Central memory CD4-positive, alpha-beta T cell (primary cell): ENCODE measurements around the gene NADSYN1.
"Not testable (repeated sequence)": the region's sequence is repeated elsewhere in the genome, so short reads cannot be mapped to it uniquely, and the experiment has no call there.

Experiments
- DNase-seq: peaks from one replicate; pipeline ENCODE4 v3.0.0; 2022

The NADSYN1 gene

DNA sequence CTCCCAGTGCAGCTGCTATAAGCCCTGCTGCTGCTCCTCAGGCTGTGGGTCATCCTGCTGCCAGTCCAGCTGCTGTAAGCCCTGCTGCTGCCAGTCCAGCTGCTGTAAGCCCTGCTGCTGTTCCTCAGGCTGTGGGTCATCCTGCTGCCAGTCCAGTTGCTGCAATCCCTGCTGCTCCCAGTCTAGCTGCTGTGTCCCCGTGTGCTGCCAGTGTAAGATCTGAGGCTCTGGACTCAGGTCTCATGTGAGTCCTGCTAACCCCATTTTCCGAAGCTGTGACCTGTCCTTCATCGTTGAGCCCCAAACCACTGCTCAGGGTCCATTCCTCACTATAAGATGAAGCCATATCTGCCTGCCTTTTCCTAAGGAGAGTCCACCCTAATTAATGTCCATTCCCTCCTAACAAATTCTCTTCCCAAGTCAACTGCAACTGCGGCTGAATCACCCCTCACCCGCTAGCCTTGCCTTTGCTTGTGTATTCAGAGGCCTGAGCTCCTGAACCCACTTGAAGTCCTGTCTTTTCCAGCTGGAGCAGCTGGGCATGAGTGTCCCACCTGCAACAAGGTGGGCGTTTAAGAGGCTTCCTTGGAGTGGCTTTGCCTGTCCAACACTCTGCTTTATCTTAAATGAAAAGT is 74.7 kb downstream of the NADSYN1 start:
- no peak for DNase-seq

GRCh38 chr11:71530602-71531001 is 77.6 kb downstream of the NADSYN1 start:
- no peak for DNase-seq

GRCh38 chr11:71532036-71532610 is 79.1 kb downstream of the NADSYN1 start:
- DNase-seq = no peak

- DNase-seq = not testable (repeated sequence)
Observed at GRCh38 chr11:71534711-71535608, 82.0 kb downstream of the NADSYN1 start.

- no peak for DNase-seq
Observed at GRCh38 chr11:71535825-71536224, 82.8 kb downstream of the NADSYN1 start.

GRCh38 chr11:71537537-71537936 is 84.5 kb downstream of the NADSYN1 start:
- DNase-seq = no peak

GRCh38 chr11:71537977-71538665 is 85.1 kb downstream of the NADSYN1 start, which contains the start of gene KRTAP5-8:
KRTAP5-8 (plus strand) TSS chr11:71538025; CDS start chr11:71538056, 31 bp downstream.
- DNase-seq = not testable (repeated sequence)

GRCh38 chr11:71538666-71538990 is 85.6 kb downstream of the NADSYN1 start:
- no peak for DNase-seq

- no peak for DNase-seq
Observed at GRCh38 chr11:71539017-71539416, 86.0 kb downstream of the NADSYN1 start.

GRCh38 chr11:71539971-71540370 is 87.0 kb downstream of the NADSYN1 start:
- not testable (repeated sequence) for DNase-seq

GRCh38 chr11:71540521-71541304 is 87.7 kb downstream of the NADSYN1 start:
- not testable (repeated sequence) for DNase-seq

DNA sequence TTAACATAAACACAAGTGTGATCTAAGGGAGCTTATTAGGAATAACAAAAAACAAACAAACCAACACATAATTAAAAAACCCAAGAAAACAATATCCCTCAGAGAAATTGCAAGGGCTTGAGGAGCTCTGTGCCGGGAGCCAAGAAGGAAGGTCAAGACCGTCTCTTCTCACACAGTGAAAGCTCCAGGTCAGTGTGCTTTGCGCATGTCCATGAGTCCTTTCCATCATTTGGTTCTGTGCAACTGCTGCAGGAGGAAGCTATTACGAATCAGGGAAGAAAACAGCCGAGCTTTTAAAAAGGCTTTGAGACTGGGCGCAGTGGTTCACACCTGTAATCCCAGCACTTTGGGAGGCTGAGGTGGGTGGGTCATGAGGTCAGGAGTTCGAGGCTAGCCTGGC is 89.4 kb downstream of the NADSYN1 start:
- no peak for DNase-seq

GRCh38 chr11:71542879-71543777 is 90.1 kb downstream of the NADSYN1 start:
- no peak for DNase-seq

DNA sequence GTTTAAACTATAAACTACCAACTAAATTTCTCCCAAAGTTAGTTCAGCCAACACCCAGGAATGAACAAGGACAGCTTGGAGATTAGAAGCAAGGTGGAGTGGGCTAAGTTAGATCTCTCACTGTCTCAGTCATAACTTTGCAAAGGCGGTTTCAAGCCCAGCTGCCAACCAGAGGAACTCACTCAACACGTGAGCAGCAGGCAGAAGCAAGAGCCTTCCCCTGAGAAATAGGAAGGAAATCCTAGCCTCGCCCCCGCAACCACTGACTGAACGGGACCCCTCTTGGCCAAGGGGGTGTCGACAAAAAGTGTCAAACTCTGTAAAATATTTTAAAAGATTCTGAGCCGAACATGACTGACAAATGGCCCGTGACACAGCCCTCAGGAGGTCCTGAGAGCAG is 90.9 kb downstream of the NADSYN1 start:
- DNase-seq = no peak

DNA sequence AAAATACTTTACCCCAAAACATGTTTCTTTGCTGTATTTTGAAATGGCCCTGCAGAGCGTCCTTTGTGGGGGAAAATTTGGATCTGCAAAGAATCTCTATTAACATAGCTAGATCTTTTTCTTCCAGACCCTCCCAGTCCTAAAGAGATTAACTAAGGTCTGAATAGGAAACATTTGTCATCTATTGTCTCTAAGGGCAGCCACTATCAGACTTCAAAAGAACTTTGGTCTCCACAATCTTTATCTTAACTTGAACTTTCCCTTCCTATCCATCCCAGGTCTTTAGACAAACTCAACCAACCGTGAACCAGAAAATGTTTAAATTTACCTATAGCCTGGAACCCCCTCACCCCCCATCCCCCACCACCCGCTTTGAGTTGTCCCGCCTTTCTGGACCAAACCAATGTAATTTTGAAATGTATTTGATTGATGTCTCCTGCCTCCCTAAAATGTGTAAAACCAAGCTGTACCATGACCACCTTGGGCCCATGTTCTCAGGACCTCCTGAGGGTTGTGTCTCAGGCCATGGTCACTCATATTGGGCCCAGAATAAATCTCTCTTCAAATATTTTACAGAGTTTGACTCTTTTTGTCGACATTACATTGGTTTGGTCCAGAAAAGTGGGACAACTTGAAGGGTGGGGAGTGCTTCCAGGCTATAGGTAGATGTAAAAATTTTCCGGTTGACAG is 91.7 kb downstream of the NADSYN1 start:
- no peak for DNase-seq

DNA sequence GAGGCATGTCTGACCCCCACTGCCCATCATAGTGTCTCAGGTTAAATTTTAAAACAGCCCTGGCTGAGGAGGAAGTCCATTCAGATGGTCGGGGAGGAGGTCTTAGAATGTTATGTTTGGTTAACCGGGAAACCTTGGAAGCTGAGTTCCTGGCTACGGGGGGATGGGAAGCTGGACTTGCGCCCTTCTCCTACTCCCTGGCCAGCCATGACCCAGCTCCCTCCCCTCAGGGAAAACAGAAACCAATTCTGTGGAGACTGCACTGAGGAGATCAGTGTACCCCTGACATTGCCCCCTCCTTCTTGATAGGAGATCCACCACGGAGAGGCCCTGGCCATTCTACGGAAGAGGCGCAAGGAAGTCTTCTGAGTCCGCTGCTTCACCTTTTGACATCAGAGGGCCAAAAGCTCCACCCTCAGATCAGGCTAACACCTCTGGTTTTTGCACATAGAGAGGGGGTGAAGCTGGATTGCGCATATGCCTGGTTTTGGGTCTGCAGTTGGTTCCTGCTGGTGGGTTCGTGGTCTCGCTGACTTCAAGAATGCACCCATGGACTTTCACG is 92.5 kb downstream of the NADSYN1 start:
- no peak for DNase-seq

GRCh38 chr11:71548120-71548519 is 95.1 kb downstream of the NADSYN1 start, which contains the start of gene KRTAP5-9:
KRTAP5-9 (plus strand) TSS chr11:71548420; CDS start chr11:71548658, 238 bp downstream.
- DNase-seq = no peak

GRCh38 chr11:71548716-71549151 is 95.7 kb downstream of the NADSYN1 start:
- no peak for DNase-seq
